Cerebellar cortex (tissue), 1 donor: ENCODE data around the gene GSTA1.
"Not testable (repeated sequence)": the region's sequence is repeated elsewhere in the genome, so short reads cannot be mapped to it uniquely, and the experiment has no call there.

Experiments
- DNase-seq: peaks from one replicate; pipeline ENCODE4 v3.0.0-alpha.2; 2015; ENCODE audit warnings: low spot score

GSTA1 gene

GRCh38 chr6:52808660-52809059 lies 5.0 kb upstream of the GSTA1 start:
- DNase-seq, result no peak

GRCh38 chr6:52802806-52803205 lies 810 bp downstream of the GSTA1 start:
- DNase-seq, result no peak

GRCh38 chr6:52801188-52801841 lies 2.3 kb downstream of the GSTA1 start:
- no peak for DNase-seq

GRCh38 chr6:52799272-52799671 lies 4.3 kb downstream of the GSTA1 start:
- DNase-seq, result not testable (repeated sequence)

GRCh38 chr6:52794366-52794765 lies 9.2 kb downstream of the GSTA1 start:
- not testable (repeated sequence) for DNase-seq

- DNase-seq, result no peak
Observed at GRCh38 chr6:52790861-52791260, 12.8 kb downstream of the GSTA1 start.

- not testable (repeated sequence) for DNase-seq
Observed at GRCh38 chr6:52789658-52790057, 14.0 kb downstream of the GSTA1 start.

GRCh38 chr6:52788478-52788877 lies 15.1 kb downstream of the GSTA1 start:
- DNase-seq, result no peak

GRCh38 chr6:52787917-52788316 lies 15.7 kb downstream of the GSTA1 start:
- no peak for DNase-seq

- DNase-seq, result no peak
Observed at GRCh38 chr6:52786249-52786956, 17.2 kb downstream of the GSTA1 start.

GRCh38 chr6:52782696-52783274 lies 20.8 kb downstream of the GSTA1 start:
- DNase-seq, result not testable (repeated sequence)

- not testable (repeated sequence) for DNase-seq
Observed at GRCh38 chr6:52782209-52782608, 21.4 kb downstream of the GSTA1 start.

- DNase-seq, result no peak
Observed at GRCh38 chr6:52779237-52779636, 24.4 kb downstream of the GSTA1 start.

GRCh38 chr6:52776711-52777351 lies 26.8 kb downstream of the GSTA1 start:
- DNase-seq, result not testable (repeated sequence)

GRCh38 chr6:52769399-52769798 lies 34.2 kb downstream of the GSTA1 start:
- not testable (repeated sequence) for DNase-seq

- not testable (repeated sequence) for DNase-seq
Observed at GRCh38 chr6:52767658-52768057, 36.0 kb downstream of the GSTA1 start.

- not testable (repeated sequence) for DNase-seq
Observed at GRCh38 chr6:52763322-52763916, 40.2 kb downstream of the GSTA1 start, which contains the start of gene GSTA2. GSTA2 (minus strand) TSS chr6:52763475; CDS start chr6:52757947, 5,528 bp downstream.

GRCh38 chr6:52761673-52762491 lies 41.7 kb downstream of the GSTA1 start:
- DNase-seq, result not testable (repeated sequence)

GRCh38 chr6:52760105-52760765 lies 43.4 kb downstream of the GSTA1 start:
- no peak for DNase-seq

- no peak for DNase-seq
Observed at GRCh38 chr6:52759085-52759484, 44.5 kb downstream of the GSTA1 start.
